Transverse colon (tissue), 4 donors: ENCODE results near the gene TPK1. TPM values are rescaled to one million over a fixed set of nuclear protein-coding genes. Genes with fewer than 3 reads are reported as not detected.

Source experiments
- DNase-seq: peaks from one replicate; pipeline ENCODE4 v3.0.0-alpha.2; 2019
- H3K27ac ChIP-seq, 4 donors: fragments of 200-600 bp; sonication (generic); 2 replicates each; pipeline ENCODE4 v1.5.1; 2016 to 2018; ENCODE audit warnings: inconsistent platforms in 4 of 4
- H3K27me3 ChIP-seq: fragments of 200-600 bp; sonication (generic); 2 replicates; pipeline ENCODE4 v1.5.1; 2017; ENCODE audit warnings: inconsistent platforms
- H3K36me3 ChIP-seq, 4 donors: fragments of 200-600 bp; sonication (generic); 2 replicates each; pipeline ENCODE4 v1.5.1; 2017 to 2019; ENCODE audit warnings: inconsistent platforms in 4 of 4
- H3K4me1 ChIP-seq, 4 donors: fragments of 200-600 bp; sonication (generic); 2 replicates each; pipeline ENCODE4 v1.5.1; 2017 to 2020; ENCODE audit warnings: inconsistent platforms in 4 of 4
- H3K4me3 ChIP-seq, 4 donors: fragments of 200-600 bp; sonication (generic); 1 replicate in 1 of 4; 2 replicates in 3 of 4; pipeline versions ENCODE4 v1.5.1 to v1.6.1; 2017 to 2019; ENCODE audit warnings: inconsistent platforms in 4 of 4
- H3K9me3 ChIP-seq, 2 donors: fragments of 200-600 bp; sonication (generic); 2 replicates each; pipeline ENCODE4 v1.5.1; 2017 to 2019; ENCODE audit warnings: inconsistent platforms in 2 of 2
- EP300 ChIP-seq: sonication (generic); formaldehyde crosslinking; IDR thresholded peaks from one replicate; pipeline ENCODE4 v1.6.1; 2017; ENCODE audit warnings: antibody characterized with exemption, low read depth
- POLR2A ChIP-seq: fragments of 450-650 bp; IDR thresholded peaks from one replicate; pipeline ENCODE4 v1.6.1; 2016; ENCODE audit warnings: antibody characterized with exemption, mild to moderate bottlenecking, moderate library complexity
- POLR2AphosphoS5 ChIP-seq, 3 donors: sonication (generic); formaldehyde crosslinking; IDR thresholded peaks; one replicate each; pipeline ENCODE4 v1.6.1; 2016; ENCODE audit warnings: antibody characterized with exemption in 3 of 3
- WGBS, 2 donors: methylation state at CpG; one replicate each; pipeline ENCODE4 v1.1.5; 2018; ENCODE audit warnings: low coverage in 1 of 2; 5-methylcytosine and 5-hydroxymethylcytosine counted together
- in situ Hi-C, 4 donors: fragments of 200-750 bp; cut with MboI; loops; one replicate each; pipeline versions ENCODE4 v1.15.0 to v1.15.1; 2017; ENCODE audit warnings: low sequenced_read_pairs in 3 of 4, low pct_ligation_motif_present in 1 of 4, low pct_unique_long_range_greater_than_20kb in 1 of 4
- intact Hi-C: fragments of 100-400 bp; cut with DNase I; formaldehyde crosslinking; loops from one replicate; pipeline ENCODE4 v1.15.1; 2023; ENCODE audit warnings: low total_unique reads
- total RNA-seq, 4 donors: library from RNA; depleted of rRNA; stranded (reverse); fragments of >200 nt; gene quantifications; one replicate each; pipeline ENCODE4 v1.1.0, GENCODE V29; 2016
- TF ChIP-seq, protein P1 (sequence below), 5 experiments: fragments of 200-600 bp in 3 of 5; fragments of 450-650 bp in 2 of 5; sonication (generic) in 3 of 5; IDR thresholded peaks; 1 replicate in 2 of 5; 2 replicates in 3 of 5; pipeline ENCODE4 v1.5.1; 2016 to 2017; ENCODE audit warnings: antibody characterized with exemption in 5 of 5, inconsistent platforms in 3 of 5, mild to moderate bottlenecking in 2 of 5, moderate library complexity in 1 of 5

TPK1 gene
- total RNA-seq, 4 donors from 2014 or later = 1.4 to 17.3 (median 14.6) TPM

DNA sequence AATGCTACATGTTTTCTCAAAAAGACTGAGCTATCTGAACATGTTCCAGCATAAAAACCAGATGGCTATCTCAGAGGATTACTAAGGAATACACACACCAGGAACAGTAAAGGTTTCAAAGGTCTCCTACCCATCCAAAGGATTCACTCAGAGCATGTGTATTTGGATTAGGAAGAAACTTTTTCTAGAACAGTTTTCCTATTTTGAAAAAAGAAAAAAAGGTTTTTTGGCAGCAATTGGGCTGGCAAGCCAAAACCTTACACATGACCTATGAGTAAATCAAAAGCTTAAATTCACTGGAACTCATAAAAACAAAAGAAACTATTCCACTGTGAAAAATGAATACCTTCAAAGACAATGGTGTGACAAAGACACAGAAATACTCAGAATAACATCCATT, 9.6 kb downstream of the TPK1 start:
- peaks cover 0 to 29% (median 5%) of the 10 kb centered on the region in 4 donors for H3K4me1 ChIP-seq
- intact Hi-C loops = no loop called here
- no peak overlapping the region for H3K27ac ChIP-seq
- H3K27me3 ChIP-seq = no peaks in the 10 kb centered on the region
- no peaks in the 10 kb centered on the region for H3K36me3 ChIP-seq
- TF ChIP-seq POLR2AphosphoS5 (IDR thresholded peaks at IDR 0.05) = no peak
- TF ChIP-seq, protein P1, sequence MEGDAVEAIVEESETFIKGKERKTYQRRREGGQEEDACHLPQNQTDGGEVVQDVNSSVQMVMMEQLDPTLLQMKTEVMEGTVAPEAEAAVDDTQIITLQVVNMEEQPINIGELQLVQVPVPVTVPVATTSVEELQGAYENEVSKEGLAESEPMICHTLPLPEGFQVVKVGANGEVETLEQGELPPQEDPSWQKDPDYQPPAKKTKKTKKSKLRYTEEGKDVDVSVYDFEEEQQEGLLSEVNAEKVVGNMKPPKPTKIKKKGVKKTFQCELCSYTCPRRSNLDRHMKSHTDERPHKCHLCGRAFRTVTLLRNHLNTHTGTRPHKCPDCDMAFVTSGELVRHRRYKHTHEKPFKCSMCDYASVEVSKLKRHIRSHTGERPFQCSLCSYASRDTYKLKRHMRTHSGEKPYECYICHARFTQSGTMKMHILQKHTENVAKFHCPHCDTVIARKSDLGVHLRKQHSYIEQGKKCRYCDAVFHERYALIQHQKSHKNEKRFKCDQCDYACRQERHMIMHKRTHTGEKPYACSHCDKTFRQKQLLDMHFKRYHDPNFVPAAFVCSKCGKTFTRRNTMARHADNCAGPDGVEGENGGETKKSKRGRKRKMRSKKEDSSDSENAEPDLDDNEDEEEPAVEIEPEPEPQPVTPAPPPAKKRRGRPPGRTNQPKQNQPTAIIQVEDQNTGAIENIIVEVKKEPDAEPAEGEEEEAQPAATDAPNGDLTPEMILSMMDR (IDR thresholded peaks at IDR 0.05) = no peak
- no peak for TF ChIP-seq EP300
- no peak for TF ChIP-seq POLR2A
- H3K9me3 ChIP-seq = no peaks in the 10 kb centered on the region
- in situ Hi-C loops = no loop called here
- no peak overlapping the region for H3K4me3 ChIP-seq
- no peak for DNase-seq

GRCh38 chr7:144824360-144824759, 11.5 kb downstream of the TPK1 start:
- in situ Hi-C loops (no loop called here), intact Hi-C loops (no loop called here)
- H3K36me3 ChIP-seq = no peaks in the 10 kb centered on the region
- 64 to 73% methylated on average over 3 of the region's 3 CpGs for WGBS, 2 donors
- H3K4me3 ChIP-seq = no peak overlapping the region
- H3K4me1 ChIP-seq = peaks cover 0 to 25% (median 1%) of the 10 kb centered on the region in 4 donors
- TF ChIP-seq POLR2A (no peak), EP300 (no peak), POLR2AphosphoS5 (IDR thresholded peaks at IDR 0.05) (no peak)
- TF ChIP-seq, protein P1 (IDR thresholded peaks at IDR 0.05) = no peak
- H3K27me3 ChIP-seq = no peaks in the 10 kb centered on the region
- DNase-seq = no peak
- no peaks in the 10 kb centered on the region for H3K9me3 ChIP-seq
- no peak overlapping the region for H3K27ac ChIP-seq

GRCh38 chr7:144822223-144822622, 13.6 kb downstream of the TPK1 start:
- in situ Hi-C loops = no loop called here
- no peak overlapping the region for H3K27ac ChIP-seq

DNA sequence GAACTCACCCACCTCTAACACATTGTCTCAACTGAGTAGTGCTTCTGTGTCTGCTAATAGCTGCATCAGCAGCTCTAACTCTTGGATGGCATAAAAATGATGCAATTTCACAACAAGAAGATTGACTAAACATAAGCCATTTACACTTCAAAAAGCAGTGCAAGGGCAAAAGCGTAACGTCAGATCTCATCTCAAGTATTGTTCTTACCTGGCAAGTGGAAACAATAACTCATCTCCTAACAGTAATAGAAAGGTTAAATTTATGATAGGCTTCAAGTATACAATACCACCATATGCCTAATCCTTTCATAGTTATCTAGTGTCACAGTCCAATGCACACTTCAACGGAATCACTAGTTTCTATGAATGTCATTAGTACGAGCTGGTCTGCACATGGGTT, 14.8 kb downstream of the TPK1 start:
- intact Hi-C loops = no loop called here
- DNase-seq = no peak
- peaks cover 0 to 11% (median 0%) of the 10 kb centered on the region in 4 donors for H3K4me1 ChIP-seq
- no peaks in the 10 kb centered on the region for H3K27me3 ChIP-seq
- in situ Hi-C loops = no loop called here
- H3K9me3 ChIP-seq = no peaks in the 10 kb centered on the region
- 74 to 82% methylated on average over 4 of the region's 4 CpGs for WGBS, 2 donors
- no peaks in the 10 kb centered on the region for H3K36me3 ChIP-seq
- no peak overlapping the region for H3K27ac ChIP-seq
- TF ChIP-seq EP300 (no peak), POLR2A (no peak), POLR2AphosphoS5 (IDR thresholded peaks at IDR 0.05) (no peak)
- TF ChIP-seq, protein P1 (IDR thresholded peaks at IDR 0.05) = no peak
- H3K4me3 ChIP-seq = no peak overlapping the region

More at GRCh38 chr7:144822223-144822622, 13.6 kb downstream of the TPK1 start:
- H3K27me3 ChIP-seq = no peaks in the 10 kb centered on the region
- H3K9me3 ChIP-seq = no peaks in the 10 kb centered on the region
- peaks cover 0 to 16% (median 0%) of the 10 kb centered on the region in 4 donors for H3K4me1 ChIP-seq
- intact Hi-C loops = no loop called here
- DNase-seq = no peak
- H3K36me3 ChIP-seq = no peaks in the 10 kb centered on the region
- H3K4me3 ChIP-seq = no peak overlapping the region
- 61 to 64% methylated on average over 3 of the region's 3 CpGs for WGBS, 2 donors
- no peak for TF ChIP-seq POLR2AphosphoS5 (IDR thresholded peaks at IDR 0.05)
- TF ChIP-seq EP300 = no peak
- TF ChIP-seq POLR2A = no peak
- TF ChIP-seq, protein P1 (IDR thresholded peaks at IDR 0.05) = no peak
